GM10847 (cell line): ENCODE data around the gene TOMM20.

Experiments used
- POLR2A ChIP-seq: IDR thresholded peaks from 2 replicates; pipeline ENCODE4 v1.6.1; 2011; ENCODE audit not compliant: insufficient read length; ENCODE audit errors: extremely low read depth

The TOMM20 gene

DNA sequence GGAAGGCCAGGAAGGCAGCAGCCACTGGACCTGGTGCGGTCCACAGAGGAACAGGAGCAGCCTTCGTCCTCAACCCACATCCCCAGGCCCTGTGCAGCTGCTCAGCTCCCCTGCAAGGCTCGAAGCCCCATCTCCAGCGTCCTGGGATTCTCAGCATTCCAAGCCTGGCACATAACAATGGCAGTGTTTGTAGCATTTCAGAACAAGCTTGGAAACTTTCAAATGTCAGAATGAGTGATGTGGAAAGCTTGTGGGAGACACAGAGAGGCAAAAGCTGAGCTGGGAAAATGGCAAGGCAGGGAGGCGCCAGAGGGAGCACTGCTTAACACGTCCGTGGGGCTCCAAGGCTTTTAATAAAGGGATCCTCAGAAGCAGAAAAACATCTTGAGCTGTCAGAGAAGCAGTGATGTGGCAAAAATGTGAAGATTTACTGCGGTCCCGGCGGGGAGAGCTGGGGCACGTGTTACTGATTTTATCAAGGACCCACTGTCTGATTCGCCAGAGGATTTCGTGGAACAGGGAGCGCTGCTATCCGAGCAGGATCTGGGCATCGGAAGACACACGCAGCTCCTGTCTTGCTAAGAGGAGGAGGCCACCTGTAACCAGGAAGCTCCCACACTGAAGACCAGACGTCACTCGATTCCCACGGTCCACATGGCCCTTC is 38.1 kb downstream of the TOMM20 start:
- TF ChIP-seq POLR2A: no peak

DNA sequence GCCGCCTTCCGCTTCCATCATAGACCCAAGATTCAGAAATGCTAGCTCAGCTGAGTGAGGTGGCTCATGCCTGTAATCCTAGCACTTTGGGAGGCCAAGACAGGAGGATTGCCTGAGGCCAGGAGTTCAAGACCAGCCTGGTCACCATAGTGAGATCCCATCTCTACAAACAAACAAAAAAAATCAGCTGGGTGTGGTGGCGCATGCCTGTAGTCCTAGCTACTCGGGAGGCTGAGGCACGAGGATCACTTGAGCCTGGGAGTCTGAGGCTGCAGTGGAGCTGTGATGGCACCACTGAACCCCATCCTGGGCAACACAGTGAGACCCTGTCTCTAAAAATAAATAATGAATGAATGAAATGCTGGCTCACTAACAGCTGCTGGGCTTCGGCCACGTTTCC is 39.7 kb downstream of the TOMM20 start:
- no peak for TF ChIP-seq POLR2A

DNA sequence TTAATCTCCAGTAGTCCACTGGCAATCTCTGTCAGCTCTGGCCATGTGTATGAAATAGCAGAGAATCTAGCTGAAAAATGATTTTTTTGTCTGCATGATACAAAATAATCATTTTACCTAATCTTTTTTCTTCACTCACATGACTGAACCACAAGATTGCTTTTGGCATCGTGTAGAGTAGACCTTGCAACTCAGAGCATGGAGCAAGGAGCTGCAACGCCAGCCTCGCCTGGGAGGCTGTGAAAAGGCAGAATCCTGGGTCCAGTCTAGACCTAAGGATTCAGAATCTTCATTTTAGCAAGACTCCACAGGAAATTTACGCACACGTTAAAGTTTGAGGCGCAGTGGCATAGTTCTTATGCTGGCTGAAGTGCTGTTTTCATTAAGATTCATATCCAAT is 40.2 kb downstream of the TOMM20 start:
- TF ChIP-seq POLR2A: no peak

- no peak for TF ChIP-seq POLR2A
These were observed 40.7 kb downstream of the TOMM20 start for GRCh38 chr1:235087906-235088305.

GRCh38 chr1:235079443-235080296 is 49.0 kb downstream of the TOMM20 start:
- TF ChIP-seq POLR2A: no peak

- TF ChIP-seq POLR2A: no peak
These were observed 49.9 kb downstream of the TOMM20 start for GRCh38 chr1:235078480-235079381.

- peak; percentile 21 for TF ChIP-seq POLR2A
These were observed 50.8 kb downstream of the TOMM20 start for GRCh38 chr1:235077571-235078479.

GRCh38 chr1:235077163-235077540 is 51.5 kb downstream of the TOMM20 start:
- no peak for TF ChIP-seq POLR2A

DNA sequence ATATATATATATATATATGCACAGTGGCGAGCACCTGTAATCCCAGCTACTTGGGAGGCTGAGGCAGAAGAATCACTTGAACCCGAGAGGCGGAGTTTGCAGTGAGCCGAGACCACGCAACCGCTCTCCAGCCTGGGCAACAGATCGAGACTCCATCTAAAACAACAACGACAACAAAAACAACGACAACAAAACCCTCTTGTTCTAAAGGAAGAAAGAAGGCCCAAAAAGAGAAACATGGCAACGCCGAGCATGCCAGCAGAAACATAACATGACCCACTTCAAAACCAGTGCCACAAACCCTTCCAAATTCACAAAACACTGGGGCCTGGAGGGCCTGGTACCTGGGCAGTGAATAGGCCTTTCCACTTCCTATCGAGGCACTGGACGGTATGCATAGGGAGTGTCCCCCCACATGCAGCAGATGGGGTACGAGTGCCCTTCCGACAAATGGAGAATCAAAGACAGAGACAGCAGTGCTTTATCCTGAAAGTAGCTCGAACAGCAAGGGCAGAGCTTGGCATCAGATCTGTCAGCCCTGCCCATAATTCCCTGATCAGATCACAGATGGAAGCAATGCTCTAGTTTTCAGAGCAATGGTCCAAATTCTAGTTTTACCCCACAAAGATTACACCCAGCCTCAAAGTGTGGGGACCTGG is 52.0 kb downstream of the TOMM20 start:
- no peak for TF ChIP-seq POLR2A

DNA sequence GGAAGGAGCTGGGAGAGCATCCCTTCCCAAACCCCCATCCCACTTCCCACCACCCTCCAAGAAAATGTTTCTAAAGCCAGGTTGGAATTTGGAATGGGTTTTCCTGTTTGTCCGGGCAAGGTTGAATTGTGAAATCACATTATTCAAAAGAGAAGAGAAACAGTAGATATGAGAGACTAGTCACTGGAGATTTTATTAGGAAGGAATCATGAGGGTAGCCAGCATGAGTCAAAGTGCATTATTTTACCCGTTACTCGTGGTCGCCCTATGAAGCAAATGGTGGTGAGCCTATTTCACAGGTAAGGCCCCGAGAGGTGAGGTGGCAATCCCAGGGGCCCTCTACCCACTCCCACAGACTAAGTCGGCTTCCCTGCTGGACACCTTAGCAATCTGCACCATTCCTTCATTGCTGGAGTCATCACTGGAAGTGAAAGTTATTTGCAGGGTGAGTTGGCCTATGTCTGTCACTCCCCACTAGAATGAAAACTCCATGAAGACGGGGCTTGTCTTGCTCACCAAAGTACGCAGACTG is 52.8 kb downstream of the TOMM20 start:
- TF ChIP-seq POLR2A: no peak

DNA sequence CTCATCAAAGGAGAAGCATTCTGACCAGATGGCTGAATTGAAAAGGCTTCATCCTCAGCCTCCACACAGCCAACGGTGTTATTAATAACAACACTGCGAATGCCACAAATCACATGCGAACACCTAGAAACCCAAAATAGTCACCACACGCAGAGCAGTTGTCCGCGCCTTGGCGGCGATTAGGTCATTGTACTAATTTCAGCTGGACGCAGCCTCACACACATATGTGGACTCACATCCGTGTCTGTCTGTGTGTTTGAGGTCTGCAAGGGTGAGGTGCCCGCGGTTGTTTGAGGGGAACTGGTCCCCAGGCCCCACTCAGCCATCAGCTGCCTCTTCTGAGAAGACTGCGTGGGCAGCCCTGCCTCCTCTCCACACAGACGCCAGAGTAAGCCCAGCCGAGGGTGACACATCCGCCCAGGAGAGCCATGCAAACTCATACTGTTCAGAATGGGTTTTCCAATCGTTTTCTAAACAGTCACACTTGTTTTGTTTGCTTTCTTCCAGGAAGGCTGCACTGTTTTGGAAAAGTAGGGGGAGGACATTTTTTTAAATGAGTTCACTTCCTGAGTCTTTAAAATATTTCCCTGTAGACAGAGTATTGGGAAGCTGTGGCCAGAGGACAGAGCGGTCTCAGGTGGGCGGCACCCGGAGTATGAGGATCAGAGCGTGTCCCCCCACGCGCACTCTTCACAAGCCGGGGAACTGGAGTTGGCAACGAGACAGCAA is 53.4 kb downstream of the TOMM20 start:
- peak; percentile 43 for TF ChIP-seq POLR2A

DNA sequence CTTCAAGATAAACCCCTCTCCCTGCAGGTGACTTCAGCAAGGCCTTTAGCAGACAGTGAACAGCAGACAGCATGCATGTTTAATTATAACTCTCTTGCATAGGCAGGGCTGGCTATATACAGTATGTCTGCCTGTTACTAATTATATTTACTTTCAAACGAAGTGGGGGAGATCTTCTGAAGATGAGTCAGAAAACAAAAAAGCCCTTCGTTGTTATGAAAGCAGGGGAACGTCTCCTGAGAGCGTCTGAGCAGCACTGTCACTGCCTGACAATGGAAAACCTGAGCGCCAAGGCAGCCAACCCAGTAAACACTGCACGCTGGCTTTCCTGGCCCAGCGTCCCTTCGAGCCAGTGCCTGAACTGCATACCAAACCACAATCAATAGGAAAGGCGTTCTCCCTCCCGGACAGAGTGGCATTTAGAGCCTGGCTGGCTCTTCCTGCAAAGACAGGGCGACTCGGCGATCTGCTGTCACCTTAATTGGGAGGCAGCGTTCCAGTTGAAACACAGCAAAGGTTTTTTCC is 54.1 kb downstream of the TOMM20 start:
- no peak for TF ChIP-seq POLR2A

DNA sequence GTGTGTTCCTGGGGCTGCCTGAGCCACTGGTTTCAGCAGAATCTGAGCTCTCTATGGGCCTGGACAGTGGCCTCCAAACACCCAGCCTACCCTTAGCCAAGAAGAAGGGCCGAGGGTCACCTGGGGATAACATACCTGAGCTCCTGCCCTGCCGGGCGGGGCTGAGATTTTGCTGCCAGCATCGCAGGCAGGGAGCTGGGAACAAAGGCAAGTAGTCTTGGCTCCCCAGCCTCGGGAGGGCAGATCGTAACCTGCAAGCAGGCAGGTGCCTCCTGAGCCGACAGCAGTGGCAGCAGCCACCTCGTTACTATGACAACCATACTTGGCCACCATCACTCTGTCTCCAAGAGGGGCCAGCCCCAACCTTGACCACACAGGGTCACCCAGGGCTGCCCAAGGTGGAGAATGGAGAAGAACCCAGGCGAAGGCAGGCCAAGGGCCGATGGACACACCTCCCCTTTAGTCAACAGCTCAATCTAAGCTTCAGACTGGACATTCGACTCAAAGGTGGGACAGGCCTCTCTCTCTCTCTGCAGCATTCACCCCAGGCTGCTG is 54.6 kb downstream of the TOMM20 start:
- TF ChIP-seq POLR2A: no peak
